Endothelial cell of umbilical vein (primary cell): Measurements from ENCODE around the gene MYLIP. TPM values are rescaled to one million over a fixed set of nuclear protein-coding genes. Genes with fewer than 3 reads are reported as not detected.

ENCODE experiments used
- BruUV-seq: library from RNA; stranded (reverse); fragments of 400-500 nt; replicated peaks from 2 replicates; lab custom pipeline; 2021; lab: Mats Ljungman, UMichigan
- CTCF ChIA-PET: fragments of 300-600, 350-600 bp; sonication (Branson Sonifier 250); formaldehyde crosslinking; loops from one replicate; lab custom pipeline; 2021; ENCODE audit warnings: antibody characterized with exemption, inconsistent platforms; lab: Charles Lee
- POLR2A ChIA-PET: fragments of 300-600, 350-600 bp; sonication (Branson Sonifier 250); formaldehyde crosslinking; loops from one replicate; lab custom pipeline; 2021; ENCODE audit warnings: antibody characterized with exemption, inconsistent platforms; lab: Charles Lee
- DNase-seq: peaks from one replicate; pipeline ENCODE4 v3.0.0-alpha.2; 2011; ENCODE audit warnings: low read depth, low spot score
- FAIRE-seq: peaks from 2 replicates; lab custom pipeline; 2011; peaks lifted over from hg19 to GRCh38; lab: Jason Lieb, UNC
- H2AFZ ChIP-seq: 2 replicates; pipeline ENCODE4 v1.6.0; 2012; ENCODE audit warnings: low read depth, low read length, control low read depth, inconsistent platforms
- H3K27ac ChIP-seq: 2 replicates; pipeline ENCODE4 v1.5.1; 2011; ENCODE audit warnings: low read depth, mild to moderate bottlenecking, control low read depth, low read length, moderate library complexity; ENCODE audit not compliant: insufficient read depth
- H3K27me3 ChIP-seq, 2 experiments: 2 replicates each; pipeline versions ENCODE4 v1.6.0 to v1.6.1; 2011; ENCODE audit warnings: low read length in 2 of 2, mixed read lengths in 1 of 2; ENCODE audit not compliant: control insufficient read depth in 2 of 2, insufficient read depth in 2 of 2
- H3K36me3 ChIP-seq, 2 experiments: 2 replicates in 1 of 2; 3 replicates in 1 of 2; pipeline ENCODE4 v1.5.1; 2011; ENCODE audit warnings: low read length in 2 of 2, mild to moderate bottlenecking in 1 of 2, moderate library complexity in 1 of 2; ENCODE audit not compliant: control insufficient read depth in 2 of 2, insufficient read depth in 2 of 2; ENCODE audit errors: extremely low read depth in 1 of 2
- H3K4me1 ChIP-seq: 3 replicates; pipeline ENCODE4 v1.5.1; 2011; ENCODE audit warnings: mild to moderate bottlenecking, low read length; ENCODE audit not compliant: control insufficient read depth, insufficient read depth; ENCODE audit errors: extremely low read depth
- H3K4me2 ChIP-seq: 2 replicates; pipeline ENCODE4 v1.6.1; 2011; ENCODE audit warnings: low read length, control low read depth, mixed read lengths; ENCODE audit not compliant: insufficient read depth
- H3K4me3 ChIP-seq, 3 experiments: fragments of 200-600 bp in 1 of 3; sonication (generic), shearing (Covaris generic) in 1 of 3; replicated peaks in 1 of 3; 2 replicates each; pipeline ENCODE4 v1.5.1; 2011 to 2016; ENCODE audit warnings: control low read depth in 3 of 3, low read length in 3 of 3, mild to moderate bottlenecking in 2 of 3, inconsistent platforms in 1 of 3, low read depth in 1 of 3, moderate library complexity in 1 of 3; ENCODE audit not compliant: insufficient read depth in 1 of 3
- H3K79me2 ChIP-seq: 2 replicates; pipeline ENCODE4 v1.6.0; 2012; ENCODE audit warnings: low read length, inconsistent platforms; ENCODE audit not compliant: control insufficient read depth, insufficient read depth
- H3K9ac ChIP-seq: replicated peaks from 2 replicates; pipeline ENCODE3; 2011; ENCODE audit warnings: low read length, control low read depth; ENCODE audit not compliant: insufficient read depth; ENCODE audit errors: extremely low read depth
- H3K9me1 ChIP-seq: replicated peaks from 3 replicates; pipeline ENCODE4 v1.6.0; 2011; ENCODE audit warnings: mild to moderate bottlenecking, low read length; ENCODE audit not compliant: control insufficient read depth, insufficient read depth; ENCODE audit errors: extremely low read depth
- H3K9me3 ChIP-seq: replicated peaks from 2 replicates; pipeline ENCODE4 v1.5.1; 2012; ENCODE audit warnings: low read length, inconsistent platforms; ENCODE audit not compliant: control insufficient read depth, insufficient read depth
- H4K20me1 ChIP-seq: replicated peaks from 2 replicates; pipeline ENCODE3; 2011; ENCODE audit warnings: mild to moderate bottlenecking, low read length; ENCODE audit not compliant: control insufficient read depth, insufficient read depth; ENCODE audit errors: extremely low read depth
- EZH2 ChIP-seq: IDR thresholded peaks from 2 replicates; pipeline ENCODE4 v1.6.1; 2012; ENCODE audit warnings: borderline replicate concordance, low read depth, mild to moderate bottlenecking, moderate library complexity, low read length, inconsistent platforms; ENCODE audit not compliant: severe bottlenecking
- FOS ChIP-seq: IDR thresholded peaks from 2 replicates; pipeline ENCODE4 v1.6.1; 2011; ENCODE audit warnings: mild to moderate bottlenecking, low read length, moderate library complexity, borderline replicate concordance; ENCODE audit not compliant: insufficient read depth
- GATA2 ChIP-seq: IDR thresholded peaks from 2 replicates; pipeline ENCODE4 v1.7.0; 2011; ENCODE audit warnings: low read depth, mild to moderate bottlenecking, moderate library complexity, mixed read lengths, low read length; ENCODE audit not compliant: insufficient read length, insufficient read depth
- JUN ChIP-seq: IDR thresholded peaks from 2 replicates; pipeline ENCODE4 v1.6.1; 2011; ENCODE audit warnings: borderline replicate concordance, low read depth; ENCODE audit not compliant: insufficient read length, insufficient read depth
- MYC ChIP-seq: IDR thresholded peaks from one replicate; pipeline ENCODE4 v1.6.1; 2011; ENCODE audit warnings: mild to moderate bottlenecking, low read depth, low read length
- POLR2A ChIP-seq: IDR thresholded peaks from 2 replicates; pipeline ENCODE4 v1.6.1; 2012; ENCODE audit warnings: low read depth, mild to moderate bottlenecking, control low read depth, low read length
- POLR2AphosphoS5 ChIP-seq: IDR thresholded peaks from 2 replicates; pipeline ENCODE4 v1.6.1; 2012; ENCODE audit warnings: low read depth, mild to moderate bottlenecking, control low read depth, low read length, moderate library complexity; ENCODE audit not compliant: insufficient read depth
- dilution Hi-C: fragments of 300-500 bp; cut with MboI; formaldehyde crosslinking; loops from one replicate; pipeline ENCODE4 v1.15.0; 2019; ENCODE audit warnings: low sequenced_read_pairs; ENCODE audit not compliant: extremely low pct_ligation_motif_present
- intact Hi-C: fragments of 100-400 bp; cut with micrococcal nuclease; formaldehyde crosslinking; loops from one replicate; pipeline ENCODE4 v1.10.0; 2022
- polyA plus RNA-seq, 4 experiments: library from polyadenylated mRNA; depleted of rRNA in 3 of 4; stranded (reverse) in 3 of 4; unstranded in 1 of 4; fragments of >200 nt; gene quantifications; 2 replicates each; pipeline versions ENCODE4 v1.2.1 to v1.2.3, GENCODE V29; 2011 to 2012; ENCODE audit warnings: missing spikeins in 1 of 4
- total RNA-seq: library from RNA; stranded (reverse); gene quantifications from 2 replicates; pipeline ENCODE4 v1.2.3, GENCODE V29; 2021
- TF ChIP-seq, protein P1 (sequence below): IDR thresholded peaks from 2 replicates; pipeline ENCODE4 v1.6.1; 2011; ENCODE audit not compliant: insufficient read depth, insufficient read length
- TF ChIP-seq, protein P2 (sequence below), 2 donors: IDR thresholded peaks; 1 replicate in 1 of 2; 2 replicates in 1 of 2; pipeline ENCODE4 v1.5.1; 2011; ENCODE audit warnings: low read length in 2 of 2, mild to moderate bottlenecking in 2 of 2, moderate library complexity in 2 of 2, control low read depth in 1 of 2, inconsistent platforms in 1 of 2, low read depth in 1 of 2; ENCODE audit not compliant: insufficient read depth in 1 of 2; ENCODE audit errors: extremely low read depth in 1 of 2

The MYLIP gene
- total and polyA plus RNA-seq, 2 donors (not counting 3 experiments of a cell fraction or from before 2014, with no cell fraction given), result 16.9 to 19.2 TPM

DNA sequence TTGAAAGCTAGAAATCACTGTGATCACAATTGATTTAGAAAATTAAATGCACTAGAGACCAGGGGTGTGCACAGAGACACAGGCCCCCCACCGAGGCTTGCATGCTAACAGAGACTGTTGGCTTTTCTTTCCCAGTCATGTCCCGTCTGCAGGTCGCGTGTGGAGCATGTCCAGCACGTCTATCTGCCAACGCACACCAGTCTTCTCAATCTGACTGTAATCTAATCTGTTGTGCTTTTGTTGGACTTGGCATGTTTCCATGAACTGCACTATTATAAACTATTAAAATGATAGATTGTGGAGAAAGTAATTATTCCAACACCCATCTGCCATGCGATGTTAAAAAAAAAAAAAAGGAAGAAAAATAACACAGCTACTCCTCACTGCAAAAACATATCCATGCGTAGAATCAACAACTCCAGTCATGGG, 17.7 kb downstream of the MYLIP start:
- POLR2A ChIA-PET, result interaction anchor here (1.0 to 1.2 kb wide), 2 partner anchors 18 to 266 kb away, joined by 3 to 4 read pairs; partner anchors contain the start of gene MYLIP
- Histone ChIP-seq H4K20me1 (no peaks in the 10 kb centered on the region), H3K9ac (no peak overlapping the region), H3K4me1 (peaks cover 11% of the 10 kb centered on the region), H3K79me2 (peaks cover 1% of the 10 kb centered on the region), H3K36me3 (peaks cover 16 to 23% of the 10 kb centered on the region in 2 experiments), H2AFZ (no peak overlapping the region), H3K9me3 (no peaks in the 10 kb centered on the region), H3K27ac (no peak overlapping the region), H3K27me3 (no peaks in the 10 kb centered on the region), H3K9me1 (no peaks in the 10 kb centered on the region), H3K4me2 (no peak overlapping the region), H3K4me3 (no peak overlapping the region)
- intact Hi-C loops (no loop called here), dilution Hi-C loops (no loop called here)
- DNase-seq (peak; percentile 93), FAIRE-seq (peak; percentile 62)
- BruUV-seq, result no TSS peak
- CTCF ChIA-PET, result interaction anchor here (0.7 to 3.6 kb wide), 10 partner anchors 9 to 455 kb away, joined by 3 to 21 read pairs (median 4); no protein-coding TSS in a partner anchor
- TF ChIP-seq, protein P1, sequence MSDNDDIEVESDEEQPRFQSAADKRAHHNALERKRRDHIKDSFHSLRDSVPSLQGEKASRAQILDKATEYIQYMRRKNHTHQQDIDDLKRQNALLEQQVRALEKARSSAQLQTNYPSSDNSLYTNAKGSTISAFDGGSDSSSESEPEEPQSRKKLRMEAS, result no peak
- peak; percentile 33 for TF ChIP-seq GATA2

DNA sequence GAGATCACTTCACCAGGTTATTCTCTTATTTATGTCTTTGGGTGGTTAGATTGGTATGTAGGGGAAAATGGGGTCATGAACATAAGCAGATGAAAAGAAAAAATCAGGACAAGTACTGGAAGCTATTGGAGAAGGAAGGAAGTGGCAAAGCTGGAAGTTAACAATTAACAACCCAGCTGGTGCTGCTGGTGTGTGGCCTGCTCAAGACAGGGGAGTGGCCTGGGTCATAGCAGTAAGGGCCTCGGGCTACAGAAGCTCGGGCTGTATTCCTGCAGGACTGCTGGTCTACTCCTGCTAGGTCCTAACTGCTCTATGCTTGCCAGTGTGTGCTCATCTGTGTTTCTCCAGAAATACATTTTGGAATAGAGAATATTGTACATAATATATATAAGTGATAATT, 19.6 kb downstream of the MYLIP start:
- H3K9me3 ChIP-seq, result no peaks in the 10 kb centered on the region
- H3K27ac ChIP-seq, result no peak overlapping the region
- FAIRE-seq (no peak), DNase-seq (no peak)
- no peak overlapping the region for H3K4me2 ChIP-seq
- ChIA-PET CTCF (interaction anchor here (1.5 to 3.6 kb wide), 3 partner anchors 11 to 457 kb away, joined by 5 to 21 read pairs (median 5); no protein-coding TSS in a partner anchor), POLR2A (no interaction called here)
- no peaks in the 10 kb centered on the region for H3K27me3 ChIP-seq
- peaks cover 11 to 15% of the 10 kb centered on the region in 2 experiments for H3K36me3 ChIP-seq
- H2AFZ ChIP-seq, result no peak overlapping the region
- intact Hi-C loops, result no loop called here
- H3K79me2 ChIP-seq, result no peaks in the 10 kb centered on the region
- peaks cover 11% of the 10 kb centered on the region for H3K4me1 ChIP-seq
- no peaks in the 10 kb centered on the region for H4K20me1 ChIP-seq
- TF ChIP-seq POLR2AphosphoS5 (no peak), MYC (no peak), EZH2 (no peak), POLR2A (no peak), JUN (no peak), GATA2 (no peak), FOS (no peak)
- TF ChIP-seq, protein P2, sequence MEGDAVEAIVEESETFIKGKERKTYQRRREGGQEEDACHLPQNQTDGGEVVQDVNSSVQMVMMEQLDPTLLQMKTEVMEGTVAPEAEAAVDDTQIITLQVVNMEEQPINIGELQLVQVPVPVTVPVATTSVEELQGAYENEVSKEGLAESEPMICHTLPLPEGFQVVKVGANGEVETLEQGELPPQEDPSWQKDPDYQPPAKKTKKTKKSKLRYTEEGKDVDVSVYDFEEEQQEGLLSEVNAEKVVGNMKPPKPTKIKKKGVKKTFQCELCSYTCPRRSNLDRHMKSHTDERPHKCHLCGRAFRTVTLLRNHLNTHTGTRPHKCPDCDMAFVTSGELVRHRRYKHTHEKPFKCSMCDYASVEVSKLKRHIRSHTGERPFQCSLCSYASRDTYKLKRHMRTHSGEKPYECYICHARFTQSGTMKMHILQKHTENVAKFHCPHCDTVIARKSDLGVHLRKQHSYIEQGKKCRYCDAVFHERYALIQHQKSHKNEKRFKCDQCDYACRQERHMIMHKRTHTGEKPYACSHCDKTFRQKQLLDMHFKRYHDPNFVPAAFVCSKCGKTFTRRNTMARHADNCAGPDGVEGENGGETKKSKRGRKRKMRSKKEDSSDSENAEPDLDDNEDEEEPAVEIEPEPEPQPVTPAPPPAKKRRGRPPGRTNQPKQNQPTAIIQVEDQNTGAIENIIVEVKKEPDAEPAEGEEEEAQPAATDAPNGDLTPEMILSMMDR (IDR thresholded peaks at IDR 0.05; ENCODE audit: extremely low read depth in 1 of 2, insufficient read depth in 1 of 2, low read depth in 1 of 2, low read length in 2 of 2), result no peak
- TF ChIP-seq, protein P1, result no peak
- no peak overlapping the region for H3K4me3 ChIP-seq
- H3K9ac ChIP-seq, result no peak overlapping the region
- no TSS peak for BruUV-seq
- no peaks in the 10 kb centered on the region for H3K9me1 ChIP-seq
- dilution Hi-C loops, result no loop called here
